Measurements from ENCODE around the gene RUNX1.

DNA sequence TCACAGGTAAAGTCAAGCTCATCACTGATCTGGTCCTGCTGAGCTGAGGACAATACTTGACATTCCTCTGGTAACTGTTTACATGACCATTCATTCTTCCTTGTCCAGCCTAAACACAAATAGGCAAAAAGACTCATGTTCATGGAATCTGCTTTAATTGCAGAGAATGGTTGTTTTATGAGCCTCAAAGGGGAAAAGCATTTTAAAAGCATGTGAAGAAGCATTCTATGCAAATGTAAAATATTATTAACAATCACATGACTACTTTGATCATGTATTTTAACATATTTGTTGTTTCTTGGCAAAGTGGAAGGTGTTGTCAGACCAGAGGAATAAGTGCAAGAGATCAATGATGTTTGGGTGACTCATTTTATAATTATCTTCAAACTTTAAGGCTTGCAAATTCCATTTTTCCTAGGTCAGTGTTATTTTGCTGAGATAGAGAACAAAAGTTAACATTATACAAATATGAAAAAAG, 133.7 kb downstream of the RUNX1 start:
- TF ChIP-seq, protein P1, sequence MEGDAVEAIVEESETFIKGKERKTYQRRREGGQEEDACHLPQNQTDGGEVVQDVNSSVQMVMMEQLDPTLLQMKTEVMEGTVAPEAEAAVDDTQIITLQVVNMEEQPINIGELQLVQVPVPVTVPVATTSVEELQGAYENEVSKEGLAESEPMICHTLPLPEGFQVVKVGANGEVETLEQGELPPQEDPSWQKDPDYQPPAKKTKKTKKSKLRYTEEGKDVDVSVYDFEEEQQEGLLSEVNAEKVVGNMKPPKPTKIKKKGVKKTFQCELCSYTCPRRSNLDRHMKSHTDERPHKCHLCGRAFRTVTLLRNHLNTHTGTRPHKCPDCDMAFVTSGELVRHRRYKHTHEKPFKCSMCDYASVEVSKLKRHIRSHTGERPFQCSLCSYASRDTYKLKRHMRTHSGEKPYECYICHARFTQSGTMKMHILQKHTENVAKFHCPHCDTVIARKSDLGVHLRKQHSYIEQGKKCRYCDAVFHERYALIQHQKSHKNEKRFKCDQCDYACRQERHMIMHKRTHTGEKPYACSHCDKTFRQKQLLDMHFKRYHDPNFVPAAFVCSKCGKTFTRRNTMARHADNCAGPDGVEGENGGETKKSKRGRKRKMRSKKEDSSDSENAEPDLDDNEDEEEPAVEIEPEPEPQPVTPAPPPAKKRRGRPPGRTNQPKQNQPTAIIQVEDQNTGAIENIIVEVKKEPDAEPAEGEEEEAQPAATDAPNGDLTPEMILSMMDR (IDR thresholded peaks at IDR 0.05): no peak
- no peak for TF ChIP-seq POLR2A (IDR thresholded peaks at IDR 0.05)

Measured in right lobe of liver (tissue), 4 donors.